ENCODE measurements around the gene MRO.
A peak's percentile ranks its signal among the peaks of the same experiment; 100 is the strongest.

The MRO gene

GRCh38 chr18:50806208-50806616 lies 13.6 kb downstream of the MRO start:
- TF ChIP-seq SPI1 (IDR thresholded peaks at IDR 0.05; ENCODE audit: borderline replicate concordance, low read depth) (peak; percentile 70; the same call in 1 of the 2 replicates), REST (IDR thresholded peaks at IDR 0.05; ENCODE audit: insufficient replicate concordance, low read depth) (no peak), POLR2AphosphoS5 (IDR thresholded peaks at IDR 0.05; ENCODE audit: low read depth) (0 out of 2 replicates have a peak, but pooled peaks have one; percentile 39), CTCF (IDR thresholded peaks at IDR 0.05; ENCODE audit: insufficient read depth, low read length) (peak; percentile 9)
- Histone ChIP-seq H3K27ac (replicated peaks) (peak overlapping the region; percentile 20; the same call in 1 of the 2 replicates), H3K27me3 (ENCODE audit: insufficient read depth, poor library complexity, severe bottlenecking) (no peaks in the 10 kb centered on the region), H3K4me3 (replicated peaks; ENCODE audit: insufficient read depth, low read length) (no peak overlapping the region)
- DNase-seq (ENCODE audit: low read depth in 1 of 2, low spot score in 1 of 2), result peak; percentile 88

- Histone ChIP-seq H3K4me3 (replicated peaks; ENCODE audit: insufficient read depth, low read length) (no peak overlapping the region), H3K27ac (replicated peaks) (peak overlapping the region; percentile 20; the same call in 1 of the 2 replicates), H3K27me3 (ENCODE audit: insufficient read depth, poor library complexity, severe bottlenecking) (no peaks in the 10 kb centered on the region)
- TF ChIP-seq SPI1 (IDR thresholded peaks at IDR 0.05; ENCODE audit: borderline replicate concordance, low read depth), result no peak
- TF ChIP-seq GABPA (IDR thresholded peaks at IDR 0.05; ENCODE audit: low read depth), result no peak
- TF ChIP-seq CTCF (IDR thresholded peaks at IDR 0.05; ENCODE audit: insufficient read depth, low read length), result no peak
- no peak for TF ChIP-seq POLR2AphosphoS5 (IDR thresholded peaks at IDR 0.05; ENCODE audit: low read depth)
- TF ChIP-seq REST (IDR thresholded peaks at IDR 0.05; ENCODE audit: insufficient replicate concordance, low read depth), result no peak
- peak; percentile 52 to 57 for DNase-seq (ENCODE audit: low read depth in 1 of 2, low spot score in 1 of 2)
These were observed 14.1 kb downstream of the MRO start for GRCh38 chr18:50805732-50806131.

GRCh38 chr18:50803592-50803991 lies 16.2 kb downstream of the MRO start:
- H3K27me3 ChIP-seq (ENCODE audit: insufficient read depth, poor library complexity, severe bottlenecking), result peaks cover 2% of the 10 kb centered on the region
- TF ChIP-seq CTCF (IDR thresholded peaks at IDR 0.05; ENCODE audit: insufficient read depth, low read length) (no peak), SPI1 (IDR thresholded peaks at IDR 0.05; ENCODE audit: borderline replicate concordance, low read depth) (no peak), GABPA (IDR thresholded peaks at IDR 0.05; ENCODE audit: low read depth) (no peak), POLR2AphosphoS5 (IDR thresholded peaks at IDR 0.05; ENCODE audit: low read depth) (no peak), REST (IDR thresholded peaks at IDR 0.05; ENCODE audit: insufficient replicate concordance, low read depth) (no peak)
- no peak overlapping the region for H3K27ac ChIP-seq (replicated peaks)
- H3K4me3 ChIP-seq (replicated peaks; ENCODE audit: insufficient read depth, low read length), result no peak overlapping the region
- no peak for DNase-seq (ENCODE audit: low read depth in 1 of 2, low spot score in 1 of 2)
